NOMO-1 treated with dmso at 0.1 percent for 144 hours (cell line): ENCODE results near the gene AKAP17A.
A peak's percentile ranks its signal among the peaks of the same experiment; 100 is the strongest.
"Not testable (repeated sequence)": the region's sequence is repeated elsewhere in the genome, so short reads cannot be mapped to it uniquely, and the experiment has no call there.

ENCODE experiments used
- DNase-seq: peaks from one replicate; lab custom pipeline; 2025; ENCODE audit not compliant: unreplicated experiment; lab: John Stamatoyannopoulos, UW

Gene AKAP17A, protein sequence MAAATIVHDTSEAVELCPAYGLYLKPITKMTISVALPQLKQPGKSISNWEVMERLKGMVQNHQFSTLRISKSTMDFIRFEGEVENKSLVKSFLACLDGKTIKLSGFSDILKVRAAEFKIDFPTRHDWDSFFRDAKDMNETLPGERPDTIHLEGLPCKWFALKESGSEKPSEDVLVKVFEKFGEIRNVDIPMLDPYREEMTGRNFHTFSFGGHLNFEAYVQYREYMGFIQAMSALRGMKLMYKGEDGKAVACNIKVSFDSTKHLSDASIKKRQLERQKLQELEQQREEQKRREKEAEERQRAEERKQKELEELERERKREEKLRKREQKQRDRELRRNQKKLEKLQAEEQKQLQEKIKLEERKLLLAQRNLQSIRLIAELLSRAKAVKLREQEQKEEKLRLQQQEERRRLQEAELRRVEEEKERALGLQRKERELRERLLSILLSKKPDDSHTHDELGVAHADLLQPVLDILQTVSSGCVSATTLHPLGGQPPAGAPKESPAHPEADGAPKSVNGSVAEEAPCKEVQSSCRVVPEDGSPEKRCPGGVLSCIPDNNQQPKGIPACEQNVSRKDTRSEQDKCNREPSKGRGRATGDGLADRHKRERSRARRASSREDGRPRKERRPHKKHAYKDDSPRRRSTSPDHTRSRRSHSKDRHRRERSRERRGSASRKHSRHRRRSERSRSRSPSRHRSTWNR

DNA sequence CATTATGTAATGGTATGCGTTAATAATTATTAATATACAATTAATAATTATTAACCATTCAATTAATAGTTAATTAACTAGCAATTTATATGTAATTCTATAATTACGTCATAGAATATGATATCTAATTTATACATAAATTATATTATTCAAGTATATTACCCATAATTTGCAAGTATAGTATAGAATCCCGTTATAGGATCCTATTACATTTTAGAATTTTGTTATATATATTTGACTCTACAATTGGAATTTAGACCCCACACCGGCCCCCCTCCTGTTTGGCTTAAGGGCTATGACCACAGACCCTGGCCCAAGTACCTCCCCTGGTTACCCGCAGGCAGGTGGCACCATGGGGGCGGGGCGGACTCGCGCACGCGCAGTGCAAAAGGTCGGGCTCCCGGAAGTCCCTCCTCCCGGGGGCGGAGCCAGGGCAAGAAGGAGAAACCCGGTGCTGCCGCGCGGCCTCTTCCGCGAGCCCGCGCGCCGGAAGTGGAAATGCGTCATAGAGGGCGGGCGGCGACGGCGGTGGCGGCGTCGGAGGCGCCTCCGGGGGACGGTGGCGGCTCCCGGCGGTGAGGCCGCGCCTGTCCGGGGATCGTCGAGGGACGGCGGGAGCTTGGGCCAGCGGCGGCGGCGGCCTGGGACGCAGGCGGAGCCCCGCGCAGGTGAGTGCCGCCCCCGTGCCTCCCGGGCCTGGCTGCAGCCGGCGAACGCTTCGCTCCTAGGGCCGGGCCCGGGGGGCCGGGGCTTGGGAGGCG lies at the start of gene AKAP17A:
AKAP17A (plus strand) TSS at position 503 of the 761 bp plus-strand sequence. CDS start 1,859 bp downstream, outside the sequence.
- peak; percentile 93 for DNase-seq

DNA sequence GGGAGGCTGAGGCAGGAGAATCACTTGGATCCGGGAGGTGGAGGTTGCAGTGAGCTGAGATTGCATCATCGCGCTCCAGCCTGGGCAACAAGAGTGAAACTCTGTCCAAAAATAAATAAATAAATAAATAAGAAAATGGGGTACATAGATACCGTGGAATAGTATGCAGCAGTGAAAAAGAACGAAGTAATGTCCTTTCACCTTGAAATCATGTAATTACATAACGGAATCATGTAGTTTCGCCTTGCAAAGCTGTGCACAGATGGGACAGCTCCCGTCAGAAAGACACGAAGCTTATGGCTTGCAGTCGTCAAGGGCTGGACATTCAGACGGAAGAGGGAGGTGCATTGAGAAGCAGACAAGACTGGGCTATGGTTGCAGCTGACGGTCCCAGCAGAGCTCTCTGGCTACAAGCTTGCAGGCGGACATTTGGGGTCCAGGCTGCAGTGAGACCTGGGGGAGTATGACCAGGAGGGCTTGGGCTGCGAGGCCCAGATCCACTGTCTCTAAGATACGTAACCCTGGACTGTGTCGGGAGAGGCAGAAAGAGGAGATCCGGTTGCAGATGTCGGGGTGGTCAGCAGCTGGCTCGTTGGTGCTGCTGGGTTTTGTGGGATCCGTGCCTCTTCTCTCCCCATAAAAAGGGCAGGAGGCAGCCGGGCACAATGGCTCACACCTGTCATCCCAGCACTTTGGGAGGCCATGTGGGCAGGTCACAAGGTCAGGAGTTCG lies 48.2 kb upstream of the AKAP17A start:
- DNase-seq, result no peak

DNA sequence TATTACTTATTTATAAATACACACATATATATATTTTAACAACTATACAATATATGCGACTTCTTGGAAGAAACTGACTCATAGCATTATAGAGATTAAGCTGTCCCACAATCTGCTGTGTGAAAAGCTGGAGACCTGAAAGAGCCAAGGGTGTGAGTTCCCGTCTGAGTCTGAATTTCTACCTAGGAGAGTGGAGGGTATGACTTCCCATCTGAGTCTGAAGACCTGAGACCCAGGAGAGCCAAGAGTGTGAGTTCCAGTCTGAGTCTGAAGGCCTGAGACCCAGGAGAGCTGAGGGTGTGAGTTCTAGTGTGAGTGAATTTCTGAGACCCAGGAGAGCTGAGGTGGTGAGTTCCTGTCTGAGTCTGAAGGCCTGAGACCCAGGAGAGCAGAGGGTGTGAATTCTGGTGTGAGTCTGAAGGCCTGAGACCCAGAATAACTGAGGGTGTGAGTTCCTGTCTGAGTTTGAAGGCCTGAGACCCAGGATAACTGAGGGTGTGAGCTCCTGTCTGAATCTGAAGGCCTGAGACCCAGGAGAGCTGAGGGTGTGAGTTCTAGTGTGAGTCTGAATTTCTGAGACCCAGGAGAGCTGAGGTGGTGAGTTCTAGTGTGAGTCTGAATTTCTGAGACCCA lies 45.5 kb upstream of the AKAP17A start:
- no peak for DNase-seq

DNA sequence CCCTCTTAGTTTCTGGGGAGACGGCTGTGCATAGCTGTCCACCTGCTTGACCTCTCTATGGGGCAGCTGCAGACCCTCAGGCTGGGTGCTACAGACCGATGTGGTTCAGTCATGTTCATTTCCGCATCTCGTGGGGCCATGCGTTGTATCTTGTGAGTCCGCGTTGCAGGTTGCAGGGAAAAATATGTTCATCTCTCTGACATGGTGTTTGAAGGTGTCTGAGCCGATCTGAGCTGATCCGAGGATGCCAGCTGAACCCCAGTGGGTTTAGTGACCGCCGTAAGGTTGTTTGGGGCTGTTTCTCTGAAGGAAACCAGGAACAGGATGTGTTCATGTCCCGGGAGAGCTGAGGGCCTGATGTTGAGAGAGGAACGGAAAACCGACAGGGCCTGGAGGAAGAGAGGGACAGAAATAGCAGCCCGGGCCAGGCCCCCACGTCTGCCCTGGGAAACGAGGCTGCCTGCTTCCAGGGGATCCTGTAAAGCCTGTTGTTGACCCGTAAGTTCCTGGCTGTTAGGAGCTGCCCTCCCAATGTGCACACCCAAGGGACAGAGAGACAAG lies 44.6 kb upstream of the AKAP17A start:
- no peak for DNase-seq

- DNase-seq, result no peak
Observed at GRCh38 chrX:1551959-1552546, 39.4 kb upstream of the AKAP17A start.

DNA sequence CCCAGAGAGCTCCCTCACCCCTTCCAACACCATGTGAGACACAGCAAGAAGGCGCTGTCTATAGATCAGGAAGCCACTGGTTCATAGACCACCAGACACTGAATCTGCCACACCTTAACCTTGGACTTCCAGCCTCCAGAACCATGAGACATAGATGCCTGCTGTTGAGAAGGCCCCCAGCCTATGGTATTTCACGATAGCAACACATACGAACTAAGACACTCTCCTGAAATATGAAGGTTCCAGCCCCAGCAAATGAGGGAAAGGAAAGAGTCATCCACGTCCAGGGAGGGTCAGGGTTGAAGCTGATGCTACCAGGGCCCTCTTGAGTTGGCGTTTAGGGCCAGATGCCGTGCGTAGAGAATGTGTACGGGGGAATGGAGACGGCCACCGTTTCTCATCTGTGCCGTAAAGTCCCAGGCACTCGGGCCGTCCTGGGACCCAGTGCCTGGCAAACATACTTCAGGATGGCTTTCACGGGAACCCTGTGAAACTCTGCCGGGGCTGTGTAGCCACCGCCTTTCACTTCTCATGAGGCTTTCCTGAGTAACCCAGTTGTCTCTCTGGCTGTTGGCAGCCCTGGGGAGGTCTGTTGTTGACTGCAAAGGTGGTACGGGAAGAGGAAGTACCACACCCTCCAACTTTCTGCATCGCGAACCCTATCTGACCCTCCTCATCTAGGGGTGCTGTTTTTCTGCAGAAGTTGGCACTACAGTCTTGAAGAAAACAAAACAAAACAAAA lies 36.8 kb upstream of the AKAP17A start:
- DNase-seq, result peak; percentile 8

- no peak for DNase-seq
Observed at GRCh38 chrX:1555370-1555769, 36.0 kb upstream of the AKAP17A start.

DNA sequence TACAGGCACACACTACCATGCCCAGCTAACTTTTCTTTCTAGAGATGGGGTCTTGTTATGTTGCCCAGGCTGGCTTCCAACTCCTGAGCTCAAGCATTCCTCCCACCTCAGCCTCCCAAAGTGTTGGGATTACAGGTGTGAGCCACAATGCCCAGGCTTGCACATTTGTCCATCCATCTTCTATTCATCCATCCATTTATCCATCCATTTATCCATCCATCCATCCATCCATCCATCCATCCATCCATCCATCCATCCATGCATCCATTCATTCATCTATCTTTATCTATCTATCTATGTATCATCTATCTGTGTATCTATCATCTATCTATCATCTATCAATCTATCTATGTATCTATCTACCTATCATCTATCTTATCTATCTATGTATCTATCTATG lies 34.0 kb upstream of the AKAP17A start:
- not testable (repeated sequence) for DNase-seq

- DNase-seq, result no peak
Observed at GRCh38 chrX:1558761-1559468, 32.5 kb upstream of the AKAP17A start.

DNA sequence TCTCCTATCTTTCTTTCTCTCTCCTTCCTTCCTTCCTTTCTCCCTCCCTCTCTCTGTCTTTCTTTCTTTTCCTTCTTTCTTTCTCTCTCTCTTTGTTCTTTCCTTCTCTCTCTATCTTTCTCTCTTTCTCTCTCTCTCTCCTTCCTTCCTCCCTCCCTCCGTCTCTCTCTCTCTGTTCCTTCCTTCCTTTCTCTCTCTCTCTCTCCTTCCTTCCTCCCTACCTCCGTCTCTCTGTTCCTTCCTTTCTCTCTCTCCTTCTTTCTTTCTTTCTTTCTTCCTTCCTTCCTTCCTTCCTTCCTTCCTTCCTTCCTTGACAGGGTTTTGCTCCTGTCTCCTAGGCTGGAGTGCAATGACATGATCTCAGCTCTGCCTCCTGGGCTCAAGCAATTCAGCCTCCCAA lies 30.2 kb upstream of the AKAP17A start:
- no peak for DNase-seq

GRCh38 chrX:1564077-1564476 lies 27.3 kb upstream of the AKAP17A start:
- not testable (repeated sequence) for DNase-seq

GRCh38 chrX:1564750-1565683 lies 26.4 kb upstream of the AKAP17A start:
- DNase-seq, result peak; percentile 51

DNA sequence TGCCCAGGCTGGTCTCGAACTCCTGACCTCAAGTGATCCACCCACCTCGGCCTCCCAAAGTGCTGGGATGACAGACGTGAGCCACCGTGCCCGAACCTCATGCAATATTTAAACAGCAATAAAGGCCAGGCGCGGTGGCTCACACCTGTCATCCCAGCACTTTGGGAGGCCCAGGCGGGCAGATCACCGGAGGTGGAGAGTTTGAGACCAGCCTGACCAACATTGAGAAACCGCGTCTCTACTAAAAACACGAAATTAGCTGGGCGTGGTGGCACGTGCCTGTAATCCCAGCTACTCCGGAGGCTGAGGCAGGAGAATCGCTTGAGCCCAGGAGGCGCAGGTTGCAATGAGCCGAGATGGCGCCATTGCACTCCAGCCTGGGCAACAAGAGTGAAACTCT lies 17.2 kb upstream of the AKAP17A start:
- not testable (repeated sequence) for DNase-seq

DNA sequence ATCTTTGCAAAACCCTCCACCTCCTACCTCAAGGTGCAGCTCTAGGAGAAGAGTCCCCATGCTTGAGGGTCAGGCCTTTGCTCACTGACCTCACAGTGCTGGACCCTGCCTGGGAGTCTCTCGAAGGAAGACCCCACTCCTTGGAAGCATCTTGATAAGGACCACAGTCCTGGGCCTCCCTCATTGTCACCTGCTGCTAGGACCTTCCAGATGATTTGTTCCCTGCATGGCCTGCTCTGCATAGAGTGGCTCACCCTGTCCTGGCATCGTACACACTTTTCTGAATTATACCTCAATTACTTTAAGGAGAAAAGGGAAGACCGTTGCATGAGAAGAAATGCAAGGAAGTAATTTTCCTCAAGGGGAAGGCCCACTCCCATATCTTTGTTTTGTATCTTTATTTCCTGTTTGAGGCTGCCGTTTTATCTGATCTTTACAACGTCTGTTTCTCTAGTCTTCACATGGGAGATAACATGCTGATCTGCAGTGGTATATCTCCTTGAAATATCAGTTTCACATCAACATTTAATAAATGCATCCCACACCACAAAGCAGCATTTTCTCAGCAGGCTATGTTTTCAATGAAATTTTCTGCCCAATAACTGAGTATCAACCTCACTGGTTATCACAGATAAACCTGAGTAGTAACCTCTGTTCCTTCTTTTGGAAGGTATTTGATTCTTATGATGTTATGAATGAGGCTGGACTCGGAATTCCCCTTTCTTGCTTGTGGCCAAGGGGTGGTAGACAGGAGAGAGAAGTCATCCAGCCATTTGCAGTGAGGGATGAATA lies 15.0 kb upstream of the AKAP17A start:
- DNase-seq, result no peak

DNA sequence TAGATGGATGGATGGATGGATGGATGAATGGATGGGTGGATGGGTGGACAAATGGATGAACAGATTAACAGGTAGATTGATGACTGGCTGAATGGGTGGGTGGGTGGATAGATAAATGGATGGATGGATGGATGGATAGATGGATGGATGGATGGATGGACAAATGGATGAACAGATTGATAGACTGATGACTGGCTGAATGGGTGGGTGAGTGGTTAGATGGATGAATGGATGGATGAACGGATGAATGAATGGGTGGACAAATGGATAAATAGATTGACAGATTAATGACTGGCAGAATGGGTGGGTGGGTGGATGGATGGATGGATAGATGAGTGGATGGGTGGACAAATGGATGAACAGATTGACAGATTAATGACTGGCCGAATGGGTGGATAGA lies 13.6 kb upstream of the AKAP17A start:
- no peak for DNase-seq

DNA sequence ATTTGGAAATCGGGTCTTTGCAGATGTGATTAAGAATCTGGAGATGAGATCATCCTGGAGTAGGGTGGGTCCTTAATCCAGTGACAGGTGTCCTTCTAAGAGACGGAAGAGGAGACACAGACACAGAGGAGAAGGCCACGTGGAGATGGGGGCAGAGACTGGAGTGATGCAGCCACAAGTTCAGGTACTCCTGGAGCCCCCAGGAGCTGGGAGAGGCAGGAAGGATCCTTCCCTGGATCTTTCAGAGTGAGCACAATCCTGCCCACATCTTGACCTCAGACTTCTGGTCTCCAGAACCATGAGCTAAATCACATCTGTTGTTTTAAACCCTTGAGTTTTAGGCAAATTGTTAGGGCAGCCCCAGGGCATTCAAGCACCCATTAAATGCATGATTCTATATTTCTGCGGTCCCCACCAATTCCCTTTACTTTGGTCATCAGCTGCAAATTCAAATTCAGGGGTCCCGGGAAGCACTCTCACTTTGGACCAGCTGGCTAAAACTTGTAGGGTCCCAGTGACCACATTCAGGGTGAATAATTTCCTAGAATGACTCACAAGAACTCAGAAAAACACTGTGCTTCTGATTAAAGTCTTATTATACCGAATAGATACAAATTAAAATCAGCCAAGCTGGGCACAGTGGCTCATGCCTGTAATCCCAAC lies 12.8 kb upstream of the AKAP17A start:
- DNase-seq, result no peak
